ENCODE data around the gene CDK14. TPM values are rescaled to one million over a fixed set of nuclear protein-coding genes. Genes with fewer than 3 reads are reported as not detected.

The CDK14 gene
- polyA plus RNA-seq, 3 donors, result 28.8 to 33.3 (median 29.1) TPM

- no peak for DNase-seq
Observed at GRCh38 chr7:90948085-90948484, 352.0 kb downstream of the CDK14 start.

DNA sequence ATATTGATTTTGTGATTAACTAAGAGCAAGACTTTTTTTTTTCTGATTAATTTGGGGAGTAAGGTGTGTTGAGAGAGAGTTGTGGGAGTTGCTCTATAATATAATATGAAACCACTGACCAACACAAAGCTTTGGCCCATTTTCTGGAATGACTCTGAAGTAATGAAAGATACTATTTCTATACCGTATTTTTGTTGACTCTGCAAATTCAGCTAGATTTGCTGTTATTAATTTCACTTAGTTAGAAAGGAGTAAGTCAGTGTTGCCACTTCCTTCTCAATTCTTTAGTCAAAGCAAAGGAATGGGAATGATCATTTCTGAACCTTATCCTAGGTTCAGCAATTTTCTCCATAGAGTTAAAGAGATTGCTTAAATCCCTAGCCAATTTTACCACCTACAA, 355.1 kb downstream of the CDK14 start:
- no peak for DNase-seq

DNA sequence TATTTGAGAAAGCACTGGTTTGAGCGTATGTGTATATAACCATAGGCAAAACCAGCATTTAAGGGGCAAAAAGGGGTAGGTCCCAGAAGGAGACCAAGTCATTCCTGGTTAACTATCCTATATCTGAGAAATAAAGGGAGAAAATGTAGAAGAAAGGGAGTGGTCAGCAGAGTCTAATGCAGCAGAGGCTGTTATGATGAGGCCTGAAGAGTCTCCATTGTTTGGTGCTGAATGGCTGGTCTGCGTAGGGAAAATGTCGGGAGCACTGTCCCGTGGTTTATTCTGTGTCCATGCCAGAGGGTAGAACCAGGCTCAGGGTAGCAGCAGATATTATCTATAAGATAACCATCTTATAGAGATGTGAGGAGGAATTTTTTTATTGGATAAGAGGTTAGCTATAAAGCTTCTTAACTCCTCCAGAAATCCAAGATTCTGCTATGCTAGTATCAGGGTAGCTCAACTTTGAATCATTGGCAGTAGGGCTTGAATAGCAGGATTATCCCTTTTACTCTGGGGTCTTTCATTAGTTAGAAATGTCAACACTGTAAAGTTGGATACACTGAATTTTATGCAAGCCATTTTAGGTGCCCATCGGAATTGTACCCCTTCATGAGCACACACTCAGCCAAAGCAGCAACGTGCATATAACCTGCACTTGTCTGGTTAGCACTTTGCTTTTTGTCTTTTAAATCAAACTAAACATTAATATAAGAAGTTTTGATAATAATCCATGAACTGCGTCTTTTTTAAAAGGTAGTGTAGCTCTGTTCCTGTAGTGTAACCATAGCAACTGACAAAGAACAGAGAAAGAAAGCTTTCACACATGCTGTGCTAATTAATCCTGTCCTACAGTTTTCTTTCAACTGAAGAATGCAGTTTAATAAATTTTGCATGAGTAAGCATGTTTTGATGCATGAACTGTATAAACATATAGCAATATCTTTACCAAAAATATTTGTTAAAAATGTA, 356.1 kb downstream of the CDK14 start:
- no peak for DNase-seq

DNA sequence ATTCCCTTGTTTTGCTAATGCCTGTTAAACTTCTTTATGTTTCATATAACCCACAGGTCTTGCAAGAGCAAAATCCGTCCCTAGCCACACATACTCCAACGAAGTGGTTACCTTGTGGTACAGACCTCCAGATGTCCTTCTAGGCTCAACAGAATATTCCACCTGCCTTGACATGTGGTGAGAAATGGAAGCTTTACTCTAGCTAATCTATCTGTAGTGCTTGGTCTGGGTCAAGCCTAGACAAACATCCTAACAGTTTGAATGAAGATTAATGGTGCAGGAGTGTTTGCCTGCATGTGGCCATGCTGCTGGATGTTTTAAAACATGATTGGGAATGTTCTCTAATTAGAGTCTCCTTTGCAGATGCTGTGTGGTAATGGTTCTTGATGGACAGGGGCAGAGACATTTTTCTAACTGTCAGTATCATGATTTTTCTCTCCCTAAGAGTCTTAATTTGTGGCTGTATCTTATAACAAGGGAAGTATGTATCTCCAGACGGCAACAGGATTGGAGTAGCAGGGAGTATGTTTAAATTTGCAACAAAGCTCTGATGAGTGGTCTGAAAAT, 359.6 kb downstream of the CDK14 start:
- DNase-seq, result no peak

- DNase-seq, result no peak
Observed at GRCh38 chr7:90957883-90958282, 361.8 kb downstream of the CDK14 start.

DNA sequence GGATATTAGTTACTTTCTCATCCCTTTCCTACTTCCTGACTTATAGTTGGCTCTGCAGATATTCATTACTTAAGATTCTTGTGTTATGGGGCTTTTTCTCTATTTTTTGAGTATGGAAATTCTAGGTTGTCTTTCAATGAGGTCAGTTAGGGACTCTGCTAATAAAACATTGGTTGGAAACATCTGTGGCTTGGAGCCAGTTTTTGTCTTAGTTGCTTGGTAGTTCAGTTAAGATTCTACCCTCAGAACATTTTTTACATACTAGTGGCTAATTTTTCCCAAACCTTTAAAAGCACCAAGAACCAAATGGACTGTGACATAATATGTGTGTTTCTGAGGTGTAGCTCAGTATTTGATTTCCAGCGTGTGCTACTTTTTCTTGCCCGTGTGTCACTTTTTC, 362.5 kb downstream of the CDK14 start:
- no peak for DNase-seq

GRCh38 chr7:90961037-90961725, 365.1 kb downstream of the CDK14 start:
- no peak for DNase-seq

GRCh38 chr7:90965211-90965610, 369.1 kb downstream of the CDK14 start:
- DNase-seq, result no peak

GRCh38 chr7:90966346-90966745, 370.2 kb downstream of the CDK14 start:
- no peak for DNase-seq

- no peak for DNase-seq
Observed at GRCh38 chr7:90968871-90969270, 372.8 kb downstream of the CDK14 start.

- no peak for DNase-seq
Observed at GRCh38 chr7:90972906-90973550, 376.9 kb downstream of the CDK14 start.

- no peak for DNase-seq
Observed at GRCh38 chr7:90977056-90977455, 380.9 kb downstream of the CDK14 start.

DNA sequence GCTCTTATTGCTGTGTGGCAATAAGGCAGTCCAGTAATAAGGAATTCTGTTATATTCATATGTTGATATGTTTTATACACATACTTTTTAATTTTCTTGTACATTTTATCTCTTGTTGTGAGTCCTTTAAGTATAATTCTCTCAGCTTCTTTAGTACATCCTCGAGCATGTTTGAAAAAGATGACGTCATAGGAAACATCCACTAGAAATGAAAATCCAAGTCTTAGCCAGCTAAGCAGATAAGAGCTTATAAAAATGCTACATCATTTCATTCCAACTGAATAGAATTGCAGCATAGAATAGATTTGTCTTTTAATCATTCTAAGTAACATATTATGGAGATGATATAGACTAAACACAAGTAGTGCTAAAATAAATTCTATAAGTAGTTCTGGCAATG, 384.4 kb downstream of the CDK14 start:
- DNase-seq, result no peak

GRCh38 chr7:90982228-90982627, 386.1 kb downstream of the CDK14 start:
- DNase-seq, result no peak

GRCh38 chr7:90984692-90985091, 388.6 kb downstream of the CDK14 start:
- no peak for DNase-seq

- no peak for DNase-seq
Observed at GRCh38 chr7:90988516-90988915, 392.4 kb downstream of the CDK14 start.

DNA sequence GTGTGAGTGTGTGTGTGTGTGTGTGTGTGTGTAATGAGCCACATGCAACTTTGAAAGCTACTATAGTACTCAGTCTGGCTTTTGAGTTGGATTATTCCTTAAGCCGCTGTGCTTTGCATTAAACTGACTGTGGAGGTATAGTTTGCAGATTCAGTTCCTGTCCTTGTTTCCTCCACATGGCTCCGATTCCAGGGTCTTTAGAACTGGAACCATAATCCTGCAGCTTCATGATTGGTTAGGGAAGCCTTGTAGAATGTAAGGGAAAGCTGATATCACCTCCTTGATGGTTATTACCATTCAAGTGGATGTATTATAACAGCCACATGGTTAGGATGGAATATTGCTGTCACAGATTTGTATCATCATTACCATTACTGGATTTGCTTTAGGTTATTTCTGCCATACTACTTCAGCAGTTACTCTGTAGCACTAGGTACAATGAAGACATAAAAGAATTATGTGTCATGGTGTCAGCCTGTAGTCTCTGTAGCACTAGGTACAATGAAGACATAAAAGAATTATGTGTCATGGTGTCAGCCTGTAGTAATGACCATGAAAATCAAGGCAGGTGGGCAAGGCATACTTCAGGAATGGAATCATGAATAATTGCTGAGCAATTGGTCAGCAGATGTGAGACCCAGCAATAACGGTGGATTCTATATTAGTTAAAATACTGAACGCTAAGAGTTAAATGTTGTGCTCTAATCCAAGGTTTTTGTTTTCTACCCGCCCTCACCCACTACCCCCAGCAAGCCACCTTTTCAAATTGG, 393.1 kb downstream of the CDK14 start:
- DNase-seq, result no peak

GRCh38 chr7:90994121-90994520, 398.0 kb downstream of the CDK14 start:
- DNase-seq, result no peak

- DNase-seq, result no peak
Observed at GRCh38 chr7:90994601-90995000, 398.5 kb downstream of the CDK14 start.

GRCh38 chr7:90995996-90996395, 399.9 kb downstream of the CDK14 start:
- DNase-seq, result no peak
